Heart right ventricle (tissue), 16 donors: ENCODE results near the gene ACKR3. TPM values are rescaled to one million over a fixed set of nuclear protein-coding genes. Genes with fewer than 3 reads are reported as not detected.

Source experiments
- ATAC-seq, 8 donors: fragments of 200-7000 bp; cut with Tn5 transposase; one replicate each; pipeline ENCODE4 v1.9.1; 2020; ENCODE audit warnings: mild to moderate bottlenecking in 8 of 8, moderate library complexity in 8 of 8, moderate number of reproducible peaks in 1 of 8
- DNase-seq, 2 donors: peaks; one replicate each; pipeline ENCODE4 v3.0.0-alpha.2; 2020
- H3K27ac ChIP-seq, 10 donors: fragments of 200-600 bp; sonication (generic) in 2 of 10; one replicate each; pipeline versions ENCODE4 v1.5.0 to v1.8.0; 2020 to 2022; ENCODE audit warnings: mild to moderate bottlenecking in 3 of 10
- H3K27me3 ChIP-seq, 7 donors: fragments of 200-600 bp; one replicate each; pipeline ENCODE4 v1.8.0; 2021 to 2022; ENCODE audit warnings: mild to moderate bottlenecking in 2 of 7
- H3K36me3 ChIP-seq, 9 donors: fragments of 200-600 bp; sonication (generic) in 1 of 9; one replicate each; pipeline versions ENCODE4 v1.5.0 to v1.8.0; 2020 to 2022; ENCODE audit warnings: mild to moderate bottlenecking in 2 of 9
- H3K4me1 ChIP-seq, 9 donors: fragments of 200-600 bp; sonication (generic) in 1 of 9; one replicate each; pipeline versions ENCODE4 v1.5.0 to v1.8.0; 2020 to 2022; ENCODE audit warnings: mild to moderate bottlenecking in 4 of 9
- H3K4me3 ChIP-seq, 10 donors: fragments of 200-600 bp; sonication (generic) in 2 of 10; one replicate each; pipeline versions ENCODE4 v1.5.0 to v1.8.0; 2020 to 2022; ENCODE audit warnings: mild to moderate bottlenecking in 7 of 10, moderate library complexity in 2 of 10
- H3K9me3 ChIP-seq, 11 donors: fragments of 200-600 bp in 10 of 11; sonication (generic) in 2 of 11; one replicate each; pipeline versions ENCODE4 v1.5.0 to v1.8.0; 2013 to 2022; ENCODE audit warnings: mild to moderate bottlenecking in 2 of 11, control low read depth in 1 of 11, moderate library complexity in 1 of 11
- CTCF ChIP-seq, 9 donors: fragments of 200-600 bp; sonication (generic) in 2 of 9; IDR thresholded peaks; one replicate each; pipeline versions ENCODE4 v1.5.0 to v1.8.0; 2021 to 2022; ENCODE audit warnings: antibody characterized with exemption in 9 of 9, mild to moderate bottlenecking in 5 of 9, moderate library complexity in 1 of 9
- WGBS, 2 donors: extraction: QIAGEN DNeasy Blood & Tissue Kit; methylation state at CpG; one replicate each; pipeline ENCODE4 v1.1.7; 2013; ENCODE audit warnings: inconsistent platforms in 1 of 2; 5-methylcytosine and 5-hydroxymethylcytosine counted together
- intact Hi-C, 10 donors: fragments of 100-400 bp; cut with DNase I; formaldehyde crosslinking; loops; one replicate each; pipeline versions ENCODE4 v1.11.1 to v1.14.2; 2022
- polyA plus RNA-seq, 2 donors: library from polyadenylated mRNA; stranded (reverse); fragments of 200-250 nt; gene quantifications; one replicate each; pipeline ENCODE4 v1.2.3, GENCODE V29; 2013
- total RNA-seq, 10 donors: library from RNA; stranded (reverse); fragmentation: NEBNext Ultra II Directional in 3 of 10; extraction: Animal tissue kit (Norgen Biotek cat#: 25700) in 3 of 10; gene quantifications; one replicate each; pipeline versions ENCODE4 v1.2.1 to v1.2.4, GENCODE V29; 2021 to 2023
- donor health status: Arrhythmogenic right ventricular cardiomyopathy.
- donor health status: ischemic (EF 13 %, LVEDD 7.1; RV severe dilation, severe dysfunction).
- donor health status: healthy with polysubstance abuse.
- donor health status: DM: no; HTN: yes; CAD: no.
- donor health status: DM: no; HTN: no; CAD: no.
- donor health status: ischemic (EF 25% LVEDD 6.9; RV normal size, moderate dysfunction).
- donor health status: ischemic (EF 25% LVEDD 5.7; RV mildly dilated, moderate dysfunction).
- donor health status: healthy.
- donor health status: DM: yes; HTN: yes; CAD: no.
- donor health status: Ischemic cardiomyopathy.
- donor health status: ischemic (EF 35%, LVEDD 5.7; RV mildly dilated, moderate dysfunction).
- donor health status: nonischemic (EF 11% LVEDD 7.7; RV severe dilation, severe dysfunction).
- donor health status: DM: yes; HTN: yes; CAD: no.
- donor health status: PGD.
- donor health status: ischemic (EF 29% LVEDD 5.4; RV normal size, mild dysfunction).
- donor health status: nonischemic (EF 23%, LVEDD 6.1; RV moderate dilation, normal function).

The ACKR3 gene
- total and polyA plus RNA-seq, 12 donors: 17.7 to 102 (median 42.5) TPM

- no peak for TF ChIP-seq CTCF (IDR thresholded peaks at IDR 0.05)
- intact Hi-C loops: no loop called here
- DNase-seq: no peak
- peak overlapping the region in 1 of 10 donors; percentile 32 for H3K27ac ChIP-seq
- peak in 1 of 8 donors; percentile 29 for ATAC-seq
- WGBS, 2 donors: 75 to 79% methylated on average over 6 of the region's 6 CpGs
- no peaks in the 10 kb centered on the region for H3K9me3 ChIP-seq
- peaks cover 0 to 14% (median 0%) of the 10 kb centered on the region in 9 donors for H3K4me1 ChIP-seq
- H3K36me3 ChIP-seq: no peaks in the 10 kb centered on the region
- peak overlapping the region in 1 of 10 donors; percentile 30 for H3K4me3 ChIP-seq
- no peaks in the 10 kb centered on the region for H3K27me3 ChIP-seq
Measured at GRCh38 chr2:236536727-236537398, 32.8 kb upstream of the ACKR3 start.

GRCh38 chr2:236538242-236538641, 31.4 kb upstream of the ACKR3 start:
- DNase-seq (no peak), ATAC-seq (no peak)
- H3K27me3 ChIP-seq: no peaks in the 10 kb centered on the region
- 80 to 84% methylated on average over 5 of the region's 5 CpGs for WGBS, 2 donors
- peak overlapping the region in 1 of 10 donors; percentile 18 for H3K27ac ChIP-seq
- intact Hi-C loops: no loop called here
- no peak for TF ChIP-seq CTCF (IDR thresholded peaks at IDR 0.05)
- no peaks in the 10 kb centered on the region for H3K36me3 ChIP-seq
- no peaks in the 10 kb centered on the region for H3K9me3 ChIP-seq
- peak overlapping the region in 1 of 10 donors; percentile 30 for H3K4me3 ChIP-seq
- peaks cover 0 to 14% (median 0%) of the 10 kb centered on the region in 9 donors for H3K4me1 ChIP-seq

- Histone ChIP-seq H3K9me3 (no peaks in the 10 kb centered on the region), H3K27ac (no peak overlapping the region), H3K4me3 (no peak overlapping the region), H3K4me1 (peaks cover 0 to 26% (median 0%) of the 10 kb centered on the region in 9 donors), H3K27me3 (no peaks in the 10 kb centered on the region), H3K36me3 (no peaks in the 10 kb centered on the region)
- TF ChIP-seq CTCF (IDR thresholded peaks at IDR 0.05): no peak
- no peak for ATAC-seq
- intact Hi-C loops: no loop called here
- no peak for DNase-seq
- 78 to 86% methylated on average over 4 of the region's 4 CpGs for WGBS, 2 donors
Measured at GRCh38 chr2:236541008-236541562, 28.5 kb upstream of the ACKR3 start.

GRCh38 chr2:236544362-236544761, 25.3 kb upstream of the ACKR3 start:
- WGBS, 2 donors: 91 to 97% methylated on average over 13 of the region's 13 CpGs
- DNase-seq (no peak), ATAC-seq (no peak)
- Histone ChIP-seq H3K9me3 (peaks cover 0 to 12% (median 0%) of the 10 kb centered on the region in 11 donors), H3K4me3 (no peak overlapping the region), H3K27me3 (no peaks in the 10 kb centered on the region), H3K4me1 (peaks cover 0 to 33% (median 0%) of the 10 kb centered on the region in 9 donors), H3K36me3 (no peaks in the 10 kb centered on the region), H3K27ac (no peak overlapping the region)
- intact Hi-C loops: no loop called here
- TF ChIP-seq CTCF (IDR thresholded peaks at IDR 0.05): no peak
